Measurements from ENCODE around the gene IRAK1BP1.
"Not testable (repeated sequence)": the region's sequence is repeated elsewhere in the genome, so short reads cannot be mapped to it uniquely, and the experiment has no call there.

DNA sequence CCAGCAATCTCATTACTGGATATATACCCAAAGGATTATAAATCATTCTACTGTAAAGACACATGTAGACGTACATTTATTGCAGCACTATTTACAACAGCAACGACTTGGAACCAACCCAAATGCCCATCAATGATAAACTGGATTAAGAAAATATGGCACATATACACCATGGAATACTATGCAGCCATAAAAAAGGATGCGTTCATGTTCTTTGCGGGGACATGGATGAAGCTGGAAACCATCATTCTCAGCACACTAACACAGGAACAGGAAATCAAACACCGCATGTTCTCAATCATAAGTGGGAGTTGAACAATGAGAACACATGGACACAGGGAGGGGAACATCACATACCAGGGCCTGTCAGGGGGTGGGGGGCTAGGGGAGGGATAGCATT, 22.6 kb downstream of the IRAK1BP1 start:
- TF ChIP-seq, protein P1, sequence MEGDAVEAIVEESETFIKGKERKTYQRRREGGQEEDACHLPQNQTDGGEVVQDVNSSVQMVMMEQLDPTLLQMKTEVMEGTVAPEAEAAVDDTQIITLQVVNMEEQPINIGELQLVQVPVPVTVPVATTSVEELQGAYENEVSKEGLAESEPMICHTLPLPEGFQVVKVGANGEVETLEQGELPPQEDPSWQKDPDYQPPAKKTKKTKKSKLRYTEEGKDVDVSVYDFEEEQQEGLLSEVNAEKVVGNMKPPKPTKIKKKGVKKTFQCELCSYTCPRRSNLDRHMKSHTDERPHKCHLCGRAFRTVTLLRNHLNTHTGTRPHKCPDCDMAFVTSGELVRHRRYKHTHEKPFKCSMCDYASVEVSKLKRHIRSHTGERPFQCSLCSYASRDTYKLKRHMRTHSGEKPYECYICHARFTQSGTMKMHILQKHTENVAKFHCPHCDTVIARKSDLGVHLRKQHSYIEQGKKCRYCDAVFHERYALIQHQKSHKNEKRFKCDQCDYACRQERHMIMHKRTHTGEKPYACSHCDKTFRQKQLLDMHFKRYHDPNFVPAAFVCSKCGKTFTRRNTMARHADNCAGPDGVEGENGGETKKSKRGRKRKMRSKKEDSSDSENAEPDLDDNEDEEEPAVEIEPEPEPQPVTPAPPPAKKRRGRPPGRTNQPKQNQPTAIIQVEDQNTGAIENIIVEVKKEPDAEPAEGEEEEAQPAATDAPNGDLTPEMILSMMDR (conservative IDR thresholded peaks at IDR 0.05; ENCODE audit: low read length) = not testable (repeated sequence)
- not testable (repeated sequence) for TF ChIP-seq EZH2phosphoT487 (IDR thresholded peaks at IDR 0.05; ENCODE audit: borderline replicate concordance, low read depth, low read length)
